HEK293 (cell line): Measurements from ENCODE around the gene DDX56.

ENCODE experiments used
- AEBP2 ChIP-seq: fragments of 450-650 bp; formaldehyde crosslinking; IDR thresholded peaks from 2 replicates; pipeline ENCODE4 v1.5.1; 2016; ENCODE audit warnings: missing biosample characterization, missing genetic modification characterization, borderline replicate concordance
- BCL6B ChIP-seq: fragments of 450-650 bp; formaldehyde crosslinking; IDR thresholded peaks from 2 replicates; pipeline ENCODE4 v1.5.1; 2017; ENCODE audit warnings: missing biosample characterization, missing genetic modification characterization
- EGR2 ChIP-seq: fragments of 450-650 bp; formaldehyde crosslinking; IDR thresholded peaks from 2 replicates; pipeline ENCODE4 v1.5.1; 2016; ENCODE audit warnings: low read depth, missing biosample characterization, missing genetic modification characterization
- IKZF3 ChIP-seq: fragments of 450-650 bp; IDR thresholded peaks from 2 replicates; pipeline ENCODE4 v1.5.0; 2018; ENCODE audit warnings: missing biosample characterization, mild to moderate bottlenecking, missing genetic modification characterization, moderate library complexity
- OVOL3 ChIP-seq: fragments of 450-650 bp; formaldehyde crosslinking; IDR thresholded peaks from 2 replicates; pipeline ENCODE4 v1.5.1; 2016; ENCODE audit warnings: missing biosample characterization, missing genetic modification characterization
- SCRT1 ChIP-seq: fragments of 450-650 bp; formaldehyde crosslinking; IDR thresholded peaks from 2 replicates; pipeline ENCODE4 v1.5.1; 2016; ENCODE audit warnings: missing biosample characterization, missing genetic modification characterization, borderline replicate concordance
- TRIM28 ChIP-seq: IDR thresholded peaks from 2 replicates; pipeline ENCODE4 v1.6.1; 2011; ENCODE audit warnings: low read length, control low read depth, borderline replicate concordance
- ZBTB1 ChIP-seq: fragments of 450-650 bp; formaldehyde crosslinking; IDR thresholded peaks from 2 replicates; pipeline ENCODE4 v1.5.1; 2016; ENCODE audit warnings: missing biosample characterization, missing genetic modification characterization
- ZBTB48 ChIP-seq: fragments of 450-650 bp; formaldehyde crosslinking; IDR thresholded peaks from 2 replicates; pipeline ENCODE4 v1.5.1; 2016; ENCODE audit warnings: missing biosample characterization, missing genetic modification characterization
- ZFP3 ChIP-seq: fragments of 450-650 bp; formaldehyde crosslinking; IDR thresholded peaks from 2 replicates; pipeline ENCODE4 v1.5.1; 2016; ENCODE audit warnings: low read depth, missing biosample characterization, missing genetic modification characterization
- ZFP69B ChIP-seq: fragments of 450-650 bp; formaldehyde crosslinking; IDR thresholded peaks from 2 replicates; pipeline ENCODE4 v1.5.1; 2016; ENCODE audit warnings: missing biosample characterization, missing genetic modification characterization
- ZNF114 ChIP-seq: fragments of 450-650 bp; formaldehyde crosslinking; IDR thresholded peaks from 2 replicates; pipeline ENCODE4 v1.5.0; 2017; ENCODE audit warnings: missing biosample characterization, missing genetic modification characterization
- ZNF140 ChIP-seq: fragments of 450-650 bp; formaldehyde crosslinking; IDR thresholded peaks from 2 replicates; pipeline ENCODE4 v1.5.1; 2016; ENCODE audit warnings: missing biosample characterization, missing genetic modification characterization
- ZNF157 ChIP-seq: fragments of 450-650 bp; formaldehyde crosslinking; IDR thresholded peaks from 2 replicates; pipeline ENCODE4 v1.5.1; 2016; ENCODE audit warnings: missing biosample characterization, missing genetic modification characterization
- ZNF174 ChIP-seq: fragments of 450-650 bp; formaldehyde crosslinking; IDR thresholded peaks from 2 replicates; pipeline ENCODE4 v1.5.0; 2017; ENCODE audit warnings: missing biosample characterization, mild to moderate bottlenecking, missing genetic modification characterization
- ZNF19 ChIP-seq: fragments of 450-650 bp; formaldehyde crosslinking; IDR thresholded peaks from 2 replicates; pipeline ENCODE4; 2016; ENCODE audit warnings: missing biosample characterization, missing genetic modification characterization, low read depth
- ZNF223 ChIP-seq: fragments of 450-650 bp; formaldehyde crosslinking; IDR thresholded peaks from 2 replicates; pipeline ENCODE4 v1.5.1; 2016; ENCODE audit warnings: missing biosample characterization, missing genetic modification characterization
- ZNF239 ChIP-seq: fragments of 450-650 bp; formaldehyde crosslinking; IDR thresholded peaks from 2 replicates; pipeline ENCODE4 v1.5.1; 2016; ENCODE audit warnings: missing biosample characterization, missing genetic modification characterization
- ZNF280C ChIP-seq: fragments of 450-650 bp; formaldehyde crosslinking; IDR thresholded peaks from 2 replicates; pipeline ENCODE4 v1.5.1; 2016; ENCODE audit warnings: missing biosample characterization, missing genetic modification characterization
- ZNF280D ChIP-seq: fragments of 450-650 bp; formaldehyde crosslinking; IDR thresholded peaks from 2 replicates; pipeline ENCODE4 v1.5.1; 2016; ENCODE audit warnings: missing biosample characterization, missing genetic modification characterization
- ZNF555 ChIP-seq: fragments of 450-650 bp; formaldehyde crosslinking; conservative IDR thresholded peaks from 2 replicates; pipeline ENCODE4 v1.5.1; 2017; ENCODE audit warnings: missing biosample characterization, mild to moderate bottlenecking, missing genetic modification characterization, inconsistent platforms
- ZNF558 ChIP-seq: fragments of 450-650 bp; formaldehyde crosslinking; IDR thresholded peaks from 2 replicates; pipeline ENCODE4 v1.5.1; 2016; ENCODE audit warnings: missing biosample characterization, missing genetic modification characterization
- ZNF560 ChIP-seq: fragments of 450-650 bp; formaldehyde crosslinking; IDR thresholded peaks from 2 replicates; pipeline ENCODE4 v1.5.1; 2017; ENCODE audit warnings: missing biosample characterization, missing genetic modification characterization, borderline replicate concordance
- ZNF571 ChIP-seq: fragments of 450-650 bp; formaldehyde crosslinking; IDR thresholded peaks from 2 replicates; pipeline ENCODE4 v1.5.0; 2017; ENCODE audit warnings: missing biosample characterization, missing genetic modification characterization
- ZNF585B ChIP-seq: fragments of 450-650 bp; formaldehyde crosslinking; IDR thresholded peaks from 2 replicates; pipeline ENCODE4 v1.5.1; 2016; ENCODE audit warnings: missing biosample characterization, missing genetic modification characterization
- ZNF645 ChIP-seq: fragments of 450-650 bp; formaldehyde crosslinking; IDR thresholded peaks from 2 replicates; pipeline ENCODE4; 2016; ENCODE audit warnings: missing biosample characterization, missing genetic modification characterization
- ZNF664 ChIP-seq: fragments of 450-650 bp; formaldehyde crosslinking; IDR thresholded peaks from 2 replicates; pipeline ENCODE4 v1.5.1; 2016; ENCODE audit warnings: missing biosample characterization, missing genetic modification characterization
- ZNF747 ChIP-seq: fragments of 450-650 bp; formaldehyde crosslinking; IDR thresholded peaks from 2 replicates; pipeline ENCODE4 v1.5.1; 2016; ENCODE audit warnings: missing biosample characterization, missing genetic modification characterization
- ZNF76 ChIP-seq: fragments of 450-650 bp; formaldehyde crosslinking; IDR thresholded peaks from 2 replicates; pipeline ENCODE4; 2016; ENCODE audit warnings: low read depth, missing biosample characterization, missing genetic modification characterization, borderline replicate concordance
- ZNF768 ChIP-seq: fragments of 450-650 bp; formaldehyde crosslinking; IDR thresholded peaks from 2 replicates; pipeline ENCODE4 v1.5.1; 2018; ENCODE audit warnings: missing biosample characterization, mild to moderate bottlenecking, missing genetic modification characterization
- ZNF843 ChIP-seq: fragments of 450-650 bp; formaldehyde crosslinking; IDR thresholded peaks from 2 replicates; pipeline ENCODE4 v1.5.1; 2016; ENCODE audit warnings: missing biosample characterization, missing genetic modification characterization

DDX56 gene

GRCh38 chr7:44581879-44582603, 8.3 kb upstream of the DDX56 start, which contains the start of gene TMED4 (continued):
- TF ChIP-seq ZNF645 (tag by site-specific recombination) (no peak), TRIM28 (no peak), ZFP69B (tag by site-specific recombination) (no peak), ZNF280D (tag by site-specific recombination) (no peak), ZNF555 (tag by site-specific recombination) (no peak), OVOL3 (tag by site-specific recombination) (no peak), ZNF223 (tag by site-specific recombination) (no peak), ZNF571 (tag by site-specific recombination) (no peak), ZBTB1 (no peak), ZNF239 (no peak), IKZF3 (tag by site-specific recombination) (no peak), ZFP3 (tag by site-specific recombination) (no peak), ZNF747 (tag by site-specific recombination) (no peak), ZNF174 (tag by site-specific recombination) (no peak), ZBTB48 (tag by site-specific recombination) (peak; percentile 68), ZNF768 (no peak; the same call in 1 of the 2 replicates), ZNF664 (no peak), ZNF114 (no peak), AEBP2 (tag by site-specific recombination) (no peak), ZNF280C (tag by site-specific recombination) (no peak), ZNF140 (tag by site-specific recombination) (no peak), ZNF558 (tag by site-specific recombination) (no peak), ZNF560 (tag by site-specific recombination) (no peak), ZNF843 (tag by site-specific recombination) (peak; percentile 44; the same call in 1 of the 2 replicates), ZNF585B (no peak), SCRT1 (no peak), ZNF76 (tag by site-specific recombination) (peak; percentile 52; the same call in 1 of the 2 replicates), ZNF157 (tag by site-specific recombination) (no peak), BCL6B (no peak), EGR2 (tag by site-specific recombination) (peak; percentile 89), ZNF19 (tag by site-specific recombination) (no peak)
